MM.1S (cell line): Measurements from ENCODE around the gene TNFRSF4.

ENCODE experiments used
- CTCF ChIP-seq: fragments of 300-600 bp; sonication (generic); IDR thresholded peaks from 2 replicates; pipeline ENCODE4 v1.5.1; 2016; ENCODE audit warnings: antibody characterized with exemption, low read length, mixed read lengths
- EZH2 ChIP-seq: fragments of 300-600 bp; sonication (generic); optimal IDR thresholded peaks from 2 replicates; pipeline ENCODE3; 2017; ENCODE audit warnings: low read depth, mild to moderate bottlenecking, antibody characterized with exemption, low read length, mixed read lengths
- EZH2phosphoT487 ChIP-seq: fragments of 300-600 bp; sonication (generic); IDR thresholded peaks from 2 replicates; pipeline ENCODE4 v1.6.1; 2018; ENCODE audit warnings: antibody characterized with exemption, low read length

- no peak for TF ChIP-seq CTCF
- no peak for TF ChIP-seq EZH2
- no peak for TF ChIP-seq EZH2phosphoT487
Observed at GRCh38 chr1:1228187-1228586, 14.2 kb upstream of the TNFRSF4 start.
